ENCODE data around the gene NCK2. TPM values are rescaled to one million over a fixed set of nuclear protein-coding genes. Genes with fewer than 3 reads are reported as not detected.
A peak's percentile ranks its signal among the peaks of the same experiment; 100 is the strongest.

Gene NCK2
- total and polyA plus RNA-seq, 2 of the 13 experiments (the other 11 are each of a cell fraction or from before 2014, with no cell fraction given) = 14.8 to 23.5 TPM

DNA sequence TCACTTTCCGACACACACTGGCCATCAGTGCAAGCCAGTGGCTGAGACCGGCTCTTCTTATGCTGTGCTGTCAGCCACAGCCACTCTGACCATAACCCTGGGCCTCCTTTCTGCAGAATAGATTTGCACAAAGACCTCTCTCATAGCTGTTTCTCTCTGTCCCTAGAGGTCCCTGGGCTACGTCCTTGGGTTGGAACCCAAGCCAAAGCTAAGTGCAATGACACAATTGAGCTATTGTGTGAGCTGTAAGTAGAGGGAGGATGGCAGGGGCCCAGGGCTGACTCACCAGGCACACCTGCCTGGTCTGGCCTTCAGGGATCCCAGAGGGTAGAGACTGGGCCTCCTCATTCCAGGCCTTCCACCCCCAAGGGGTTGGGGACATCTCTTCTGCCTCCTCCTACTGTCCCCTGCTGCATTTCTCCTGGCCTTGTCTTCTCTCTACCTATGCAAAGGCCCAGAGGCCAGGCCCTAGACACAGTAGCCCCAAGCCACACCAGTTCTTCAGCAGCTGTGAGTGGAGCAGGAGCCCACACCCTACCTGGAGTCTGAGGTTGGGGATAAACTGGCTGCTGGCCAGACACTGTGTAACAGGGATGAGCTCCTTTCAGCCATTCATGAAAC is 174.6 kb downstream of the NCK2 start (continued):
- TF ChIP-seq, protein P1, sequence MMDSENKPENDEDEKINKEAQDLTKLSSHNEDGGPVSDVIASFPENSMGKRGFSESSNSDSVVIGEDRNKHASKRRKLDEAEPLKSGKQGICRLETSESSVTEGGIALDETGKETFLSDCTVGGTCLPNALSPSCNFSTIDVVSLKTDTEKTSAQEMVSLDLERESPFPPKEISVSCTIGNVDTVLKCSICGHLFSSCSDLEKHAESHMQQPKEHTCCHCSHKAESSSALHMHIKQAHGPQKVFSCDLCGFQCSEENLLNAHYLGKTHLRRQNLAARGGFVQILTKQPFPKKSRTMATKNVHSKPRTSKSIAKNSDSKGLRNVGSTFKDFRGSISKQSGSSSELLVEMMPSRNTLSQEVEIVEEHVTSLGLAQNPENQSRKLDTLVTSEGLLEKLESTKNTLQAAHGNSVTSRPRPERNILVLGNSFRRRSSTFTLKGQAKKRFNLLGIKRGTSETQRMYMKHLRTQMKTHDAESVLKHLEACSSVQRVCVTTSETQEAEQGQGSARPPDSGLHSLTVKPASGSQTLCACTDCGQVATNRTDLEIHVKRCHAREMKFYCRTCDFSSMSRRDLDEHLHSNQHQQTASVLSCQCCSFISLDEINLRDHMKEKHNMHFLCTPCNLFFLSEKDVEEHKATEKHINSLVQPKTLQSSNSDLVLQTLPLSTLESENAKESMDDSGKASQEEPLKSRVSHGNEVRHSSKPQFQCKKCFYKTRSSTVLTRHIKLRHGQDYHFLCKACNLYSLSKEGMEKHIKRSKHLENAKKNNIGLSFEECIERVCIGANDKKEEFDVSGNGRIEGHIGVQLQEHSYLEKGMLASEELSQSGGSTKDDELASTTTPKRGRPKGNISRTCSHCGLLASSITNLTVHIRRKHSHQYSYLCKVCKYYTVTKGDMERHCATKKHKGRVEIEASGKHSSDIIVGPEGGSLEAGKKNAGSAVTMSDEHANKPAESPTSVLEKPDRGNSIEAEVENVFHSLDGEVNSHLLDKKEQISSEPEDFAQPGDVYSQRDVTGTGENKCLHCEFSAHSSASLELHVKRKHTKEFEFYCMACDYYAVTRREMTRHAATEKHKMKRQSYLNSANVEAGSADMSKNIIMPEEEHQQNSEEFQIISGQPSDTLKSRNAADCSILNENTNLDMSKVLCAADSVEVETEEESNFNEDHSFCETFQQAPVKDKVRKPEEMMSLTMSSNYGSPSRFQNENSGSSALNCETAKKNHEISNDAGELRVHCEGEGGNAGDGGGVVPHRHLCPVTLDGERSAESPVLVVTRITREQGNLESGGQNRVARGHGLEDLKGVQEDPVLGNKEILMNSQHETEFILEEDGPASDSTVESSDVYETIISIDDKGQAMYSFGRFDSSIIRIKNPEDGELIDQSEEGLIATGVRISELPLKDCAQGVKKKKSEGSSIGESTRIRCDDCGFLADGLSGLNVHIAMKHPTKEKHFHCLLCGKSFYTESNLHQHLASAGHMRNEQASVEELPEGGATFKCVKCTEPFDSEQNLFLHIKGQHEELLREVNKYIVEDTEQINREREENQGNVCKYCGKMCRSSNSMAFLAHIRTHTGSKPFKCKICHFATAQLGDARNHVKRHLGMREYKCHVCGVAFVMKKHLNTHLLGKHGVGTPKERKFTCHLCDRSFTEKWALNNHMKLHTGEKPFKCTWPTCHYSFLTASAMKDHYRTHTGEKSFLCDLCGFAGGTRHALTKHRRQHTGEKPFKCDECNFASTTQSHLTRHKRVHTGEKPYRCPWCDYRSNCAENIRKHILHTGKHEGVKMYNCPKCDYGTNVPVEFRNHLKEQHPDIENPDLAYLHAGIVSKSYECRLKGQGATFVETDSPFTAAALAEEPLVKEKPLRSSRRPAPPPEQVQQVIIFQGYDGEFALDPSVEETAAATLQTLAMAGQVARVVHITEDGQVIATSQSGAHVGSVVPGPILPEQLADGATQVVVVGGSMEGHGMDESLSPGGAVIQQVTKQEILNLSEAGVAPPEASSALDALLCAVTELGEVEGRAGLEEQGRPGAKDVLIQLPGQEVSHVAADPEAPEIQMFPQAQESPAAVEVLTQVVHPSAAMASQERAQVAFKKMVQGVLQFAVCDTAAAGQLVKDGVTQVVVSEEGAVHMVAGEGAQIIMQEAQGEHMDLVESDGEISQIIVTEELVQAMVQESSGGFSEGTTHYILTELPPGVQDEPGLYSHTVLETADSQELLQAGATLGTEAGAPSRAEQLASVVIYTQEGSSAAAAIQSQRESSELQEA (CRISPR knock-in tag; IDR thresholded peaks at IDR 0.05; ENCODE audit: not compliant biosample characterization) = no peak
- TF ChIP-seq KDM1A (CRISPR knock-in tag; IDR thresholded peaks at IDR 0.05) = peak; percentile 95
- TF ChIP-seq TEAD3 (CRISPR knock-in tag; optimal IDR thresholded peaks at IDR 0.05; ENCODE audit: borderline replicate concordance) = peak; percentile 94
- TF ChIP-seq, protein P2, sequence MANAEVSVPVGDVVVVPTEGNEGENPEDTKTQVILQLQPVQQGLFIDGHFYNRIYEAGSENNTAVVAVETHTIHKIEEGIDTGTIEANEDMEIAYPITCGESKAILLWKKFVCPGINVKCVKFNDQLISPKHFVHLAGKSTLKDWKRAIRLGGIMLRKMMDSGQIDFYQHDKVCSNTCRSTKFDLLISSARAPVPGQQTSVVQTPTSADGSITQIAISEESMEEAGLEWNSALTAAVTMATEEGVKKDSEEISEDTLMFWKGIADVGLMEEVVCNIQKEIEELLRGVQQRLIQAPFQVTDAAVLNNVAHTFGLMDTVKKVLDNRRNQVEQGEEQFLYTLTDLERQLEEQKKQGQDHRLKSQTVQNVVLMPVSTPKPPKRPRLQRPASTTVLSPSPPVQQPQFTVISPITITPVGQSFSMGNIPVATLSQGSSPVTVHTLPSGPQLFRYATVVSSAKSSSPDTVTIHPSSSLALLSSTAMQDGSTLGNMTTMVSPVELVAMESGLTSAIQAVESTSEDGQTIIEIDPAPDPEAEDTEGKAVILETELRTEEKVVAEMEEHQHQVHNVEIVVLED (CRISPR knock-in tag; IDR thresholded peaks at IDR 0.05; ENCODE audit: borderline replicate concordance) = peak; percentile 55
- peak; percentile 95 for TF ChIP-seq HMG20A (CRISPR knock-in tag; IDR thresholded peaks at IDR 0.05; ENCODE audit: borderline replicate concordance)
- TF ChIP-seq, protein P3, sequence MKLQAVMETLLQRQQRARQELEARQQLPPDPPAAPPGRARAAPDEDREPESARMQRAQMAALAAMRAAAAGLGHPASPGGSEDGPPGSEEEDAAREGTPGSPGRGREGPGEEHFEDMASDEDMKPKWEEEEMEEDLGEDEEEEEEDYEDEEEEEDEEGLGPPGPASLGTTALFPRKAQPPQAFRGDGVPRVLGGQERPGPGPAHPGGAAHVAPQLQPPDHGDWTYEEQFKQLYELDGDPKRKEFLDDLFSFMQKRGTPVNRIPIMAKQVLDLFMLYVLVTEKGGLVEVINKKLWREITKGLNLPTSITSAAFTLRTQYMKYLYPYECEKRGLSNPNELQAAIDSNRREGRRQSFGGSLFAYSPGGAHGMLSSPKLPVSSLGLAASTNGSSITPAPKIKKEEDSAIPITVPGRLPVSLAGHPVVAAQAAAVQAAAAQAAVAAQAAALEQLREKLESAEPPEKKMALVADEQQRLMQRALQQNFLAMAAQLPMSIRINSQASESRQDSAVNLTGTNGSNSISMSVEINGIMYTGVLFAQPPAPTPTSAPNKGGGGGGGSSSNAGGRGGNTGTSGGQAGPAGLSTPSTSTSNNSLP (IDR thresholded peaks at IDR 0.05; ENCODE audit: low read depth, low read length) = 0 out of 2 replicates have a peak, but pooled peaks have one; percentile 9
- peak; percentile 97 for TF ChIP-seq JUN (CRISPR knock-in tag; IDR thresholded peaks at IDR 0.05)
- TF ChIP-seq NR2C2 (CRISPR knock-in tag; IDR thresholded peaks at IDR 0.05; ENCODE audit: borderline replicate concordance) = no peak
- peak; percentile 82 for TF ChIP-seq PPARG (CRISPR knock-in tag; conservative IDR thresholded peaks at IDR 0.05)
- TF ChIP-seq, protein P4, sequence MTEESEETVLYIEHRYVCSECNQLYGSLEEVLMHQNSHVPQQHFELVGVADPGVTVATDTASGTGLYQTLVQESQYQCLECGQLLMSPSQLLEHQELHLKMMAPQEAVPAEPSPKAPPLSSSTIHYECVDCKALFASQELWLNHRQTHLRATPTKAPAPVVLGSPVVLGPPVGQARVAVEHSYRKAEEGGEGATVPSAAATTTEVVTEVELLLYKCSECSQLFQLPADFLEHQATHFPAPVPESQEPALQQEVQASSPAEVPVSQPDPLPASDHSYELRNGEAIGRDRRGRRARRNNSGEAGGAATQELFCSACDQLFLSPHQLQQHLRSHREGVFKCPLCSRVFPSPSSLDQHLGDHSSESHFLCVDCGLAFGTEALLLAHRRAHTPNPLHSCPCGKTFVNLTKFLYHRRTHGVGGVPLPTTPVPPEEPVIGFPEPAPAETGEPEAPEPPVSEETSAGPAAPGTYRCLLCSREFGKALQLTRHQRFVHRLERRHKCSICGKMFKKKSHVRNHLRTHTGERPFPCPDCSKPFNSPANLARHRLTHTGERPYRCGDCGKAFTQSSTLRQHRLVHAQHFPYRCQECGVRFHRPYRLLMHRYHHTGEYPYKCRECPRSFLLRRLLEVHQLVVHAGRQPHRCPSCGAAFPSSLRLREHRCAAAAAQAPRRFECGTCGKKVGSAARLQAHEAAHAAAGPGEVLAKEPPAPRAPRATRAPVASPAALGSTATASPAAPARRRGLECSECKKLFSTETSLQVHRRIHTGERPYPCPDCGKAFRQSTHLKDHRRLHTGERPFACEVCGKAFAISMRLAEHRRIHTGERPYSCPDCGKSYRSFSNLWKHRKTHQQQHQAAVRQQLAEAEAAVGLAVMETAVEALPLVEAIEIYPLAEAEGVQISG (CRISPR knock-in tag; IDR thresholded peaks at IDR 0.05) = peak; percentile 72
- TF ChIP-seq ZNF552 (CRISPR knock-in tag; IDR thresholded peaks at IDR 0.05; ENCODE audit: borderline replicate concordance) = no peak
- TF ChIP-seq CENPX (CRISPR knock-in tag; IDR thresholded peaks at IDR 0.05) = no peak
- TF ChIP-seq PHF21A (CRISPR knock-in tag; IDR thresholded peaks at IDR 0.05) = peak; percentile 87
- 0 out of 2 replicates have a peak, but pooled peaks have one; percentile 20 for TF ChIP-seq MTA3 (CRISPR knock-in tag; IDR thresholded peaks at IDR 0.05)
- peak; percentile 77; the same call in 1 of the 2 replicates for TF ChIP-seq ZNF605 (CRISPR knock-in tag; IDR thresholded peaks at IDR 0.05)

All from HepG2 (cell line).